ENCODE measurements around the gene PARM1.

DNA sequence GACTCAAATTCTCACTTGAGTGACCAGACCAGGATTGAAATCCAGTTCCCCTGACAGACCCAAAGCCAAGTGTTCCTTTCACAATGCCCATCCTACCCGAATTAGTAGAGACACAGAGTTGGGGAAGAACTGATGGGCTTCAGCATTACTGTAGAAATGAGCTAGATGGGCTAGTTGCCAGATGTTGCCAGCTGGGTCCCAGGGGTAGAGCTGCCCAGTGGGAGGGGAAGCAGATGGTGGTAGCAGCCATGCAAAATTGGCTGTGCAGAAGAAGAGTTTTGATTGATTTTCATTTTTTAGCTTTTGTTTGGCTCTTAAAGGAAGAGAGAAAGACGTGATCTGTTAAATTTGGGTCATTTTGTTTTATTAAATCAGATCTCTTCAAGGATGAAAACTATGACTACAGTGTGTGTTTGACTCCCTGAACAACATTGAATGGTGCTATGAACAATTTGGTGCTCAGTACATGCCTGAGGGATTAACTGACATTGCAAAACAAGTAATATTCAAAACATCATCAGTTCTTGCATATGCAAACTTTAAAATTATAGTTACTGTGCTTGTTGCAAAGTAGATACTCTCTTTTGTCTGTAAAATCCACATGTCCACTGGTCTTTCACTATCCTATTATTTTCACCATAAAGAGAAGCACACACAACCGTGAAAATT is 86.0 kb downstream of the PARM1 start:
- no peak for TF ChIP-seq MXI1 (IDR thresholded peaks at IDR 0.05; ENCODE audit: low read depth, low read length)
- TF ChIP-seq ZNF274 (IDR thresholded peaks at IDR 0.05; ENCODE audit: borderline replicate concordance, low read depth, low read length) = no peak
- TF ChIP-seq XRCC5 (IDR thresholded peaks at IDR 0.05; ENCODE audit: low read depth, low read length) = no peak
